HG03354 (cell line): Measurements from ENCODE around the gene ABCA4.

ENCODE experiments used
- ATAC-seq: cut with Tn5 transposase; IDR thresholded peaks from one replicate; pipeline ENCODE4 v1.9.1; 2021; ENCODE audit warnings: mild to moderate bottlenecking; ENCODE audit not compliant: unreplicated experiment, poor library complexity, severe bottlenecking

ABCA4 gene

GRCh38 chr1:94107141-94107540 is 13.8 kb downstream of the ABCA4 start:
- no peak for ATAC-seq

GRCh38 chr1:94106716-94107115 is 14.2 kb downstream of the ABCA4 start:
- ATAC-seq = no peak

- no peak for ATAC-seq
Measured at GRCh38 chr1:94105957-94106529, 14.9 kb downstream of the ABCA4 start.

- no peak for ATAC-seq
Measured at GRCh38 chr1:94105581-94105952, 15.4 kb downstream of the ABCA4 start.

- no peak for ATAC-seq
Measured at GRCh38 chr1:94104776-94105580, 16.0 kb downstream of the ABCA4 start.

DNA sequence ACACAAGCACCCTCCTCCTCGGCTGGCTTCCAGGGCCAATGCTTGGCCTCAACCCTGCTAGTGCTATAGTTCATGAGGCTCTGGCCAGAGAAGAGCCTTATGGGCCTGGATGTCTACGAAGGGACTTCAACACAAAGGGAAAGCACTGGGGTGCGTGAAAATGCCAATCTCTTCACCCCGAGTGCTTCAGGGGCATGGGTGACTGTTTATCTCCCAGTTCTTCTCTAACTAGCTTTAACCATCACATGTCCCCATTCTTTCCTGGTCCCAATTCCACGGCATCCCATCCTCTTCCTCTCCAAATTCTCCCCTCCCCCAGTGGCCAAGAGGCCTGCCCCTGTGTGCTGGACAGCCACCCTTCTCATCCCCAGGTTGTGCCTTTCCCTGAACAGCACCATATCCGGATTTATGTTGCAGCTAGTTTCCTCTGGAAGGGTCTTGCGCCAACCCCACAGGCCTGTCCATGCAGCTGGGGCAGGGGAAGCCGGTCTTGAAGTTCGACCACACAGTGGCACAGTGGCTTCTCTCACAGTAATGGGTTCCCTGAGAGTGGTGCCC is 16.7 kb downstream of the ABCA4 start:
- no peak for ATAC-seq

DNA sequence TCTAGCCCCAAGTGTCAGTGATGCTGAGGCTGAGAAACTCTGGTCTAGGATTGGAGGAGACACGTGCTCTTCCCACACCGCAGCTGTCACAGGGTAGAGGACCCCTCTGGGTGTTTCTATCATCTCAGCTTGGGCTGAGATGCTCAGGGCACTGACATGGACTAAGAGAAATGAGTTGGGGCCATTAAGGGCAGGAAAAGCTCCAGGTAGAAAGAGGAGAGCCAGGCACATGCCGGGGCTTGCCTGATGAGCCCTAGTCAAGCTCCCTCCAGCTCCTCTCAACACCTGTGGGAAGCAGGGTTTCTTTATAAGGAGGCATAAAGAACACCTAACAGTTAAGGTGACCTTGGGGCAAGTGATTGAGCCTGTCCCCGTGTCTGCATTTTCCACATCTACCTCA is 17.3 kb downstream of the ABCA4 start:
- ATAC-seq = no peak

- ATAC-seq = no peak
Measured at GRCh38 chr1:94101613-94102525, 19.1 kb downstream of the ABCA4 start.

- no peak for ATAC-seq
Measured at GRCh38 chr1:94100785-94101612, 19.9 kb downstream of the ABCA4 start.

GRCh38 chr1:94100129-94100784 is 20.7 kb downstream of the ABCA4 start:
- ATAC-seq = no peak

DNA sequence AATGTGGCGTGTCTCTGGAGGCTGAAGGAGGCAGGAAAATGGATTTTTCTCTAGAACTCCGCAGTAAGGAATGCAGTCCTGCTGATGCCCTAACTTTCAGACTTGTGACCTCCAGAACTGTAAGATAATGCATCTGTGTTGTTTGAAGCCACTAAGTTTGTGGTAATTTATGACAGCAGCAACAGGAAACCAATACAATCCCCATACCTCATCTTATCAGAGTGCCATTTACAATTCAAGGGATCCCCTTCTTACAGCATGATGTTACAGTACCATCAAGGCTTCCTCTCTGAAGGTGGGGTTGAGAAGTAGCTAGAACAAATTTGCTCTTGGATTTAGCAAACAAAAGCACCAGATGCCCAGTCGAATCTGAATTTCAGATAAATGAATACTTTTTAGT is 21.6 kb downstream of the ABCA4 start:
- no peak for ATAC-seq

DNA sequence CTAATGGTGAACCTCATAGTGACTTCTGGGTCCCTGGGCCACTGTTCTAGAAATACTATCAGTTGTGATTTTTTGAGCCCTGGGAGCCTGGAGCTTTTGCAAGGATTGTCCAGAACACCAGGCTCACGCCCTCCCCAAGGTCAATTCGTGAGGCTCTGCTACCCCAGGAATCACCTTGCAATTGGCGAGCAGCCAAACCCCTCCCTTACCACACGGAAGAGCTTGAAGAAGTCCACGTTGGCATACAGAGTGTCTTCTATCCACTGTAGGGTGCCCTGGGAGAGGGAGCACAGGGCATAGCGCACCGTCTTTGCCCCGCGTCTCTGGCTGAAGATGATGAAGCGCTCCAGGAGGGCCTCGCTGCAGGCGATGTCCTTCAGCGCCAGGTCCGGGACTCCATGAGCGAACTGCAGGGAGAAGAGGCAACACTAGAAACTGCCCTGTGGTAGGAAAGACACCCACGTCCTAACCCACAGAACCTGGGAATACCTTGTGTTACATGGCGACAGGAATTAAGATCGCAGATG is 22.3 kb downstream of the ABCA4 start:
- no peak for ATAC-seq

DNA sequence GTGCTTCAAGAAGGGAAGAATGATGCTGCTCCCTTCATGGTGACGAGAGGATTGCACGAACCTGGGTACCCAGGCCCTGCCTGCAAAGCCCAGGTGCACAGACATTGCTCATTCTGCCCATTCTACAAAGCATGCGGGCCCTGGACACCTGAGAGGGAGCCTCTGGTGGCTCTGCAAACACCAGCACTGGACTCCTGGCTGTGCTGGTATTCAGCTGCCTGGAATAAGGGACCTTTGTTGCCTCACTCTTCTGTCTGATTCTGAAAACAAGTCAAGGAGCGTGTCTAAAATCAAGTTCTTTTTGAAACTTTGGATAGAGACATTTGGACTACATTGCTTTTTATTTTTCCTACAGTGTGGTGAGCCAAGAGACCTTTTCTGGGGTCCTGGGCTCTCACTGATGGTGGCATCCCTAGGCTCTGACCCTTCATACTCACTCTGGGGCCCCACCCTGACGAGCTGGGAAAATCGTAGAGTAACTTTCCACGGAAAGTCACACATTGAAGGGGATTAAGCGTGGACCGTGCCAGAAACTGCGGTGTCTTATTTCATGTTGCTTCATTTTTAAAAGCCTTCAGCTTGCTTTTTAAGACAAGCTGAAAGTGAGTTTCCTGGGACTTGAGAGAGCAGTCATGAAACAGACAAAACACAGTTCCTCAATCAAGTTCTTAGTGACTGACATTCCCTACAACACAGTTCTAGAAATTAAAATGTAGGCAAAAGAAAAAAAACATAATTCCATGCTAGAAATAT is 24.0 kb downstream of the ABCA4 start:
- ATAC-seq = no peak

GRCh38 chr1:94095744-94096469 is 25.0 kb downstream of the ABCA4 start:
- no peak for ATAC-seq

DNA sequence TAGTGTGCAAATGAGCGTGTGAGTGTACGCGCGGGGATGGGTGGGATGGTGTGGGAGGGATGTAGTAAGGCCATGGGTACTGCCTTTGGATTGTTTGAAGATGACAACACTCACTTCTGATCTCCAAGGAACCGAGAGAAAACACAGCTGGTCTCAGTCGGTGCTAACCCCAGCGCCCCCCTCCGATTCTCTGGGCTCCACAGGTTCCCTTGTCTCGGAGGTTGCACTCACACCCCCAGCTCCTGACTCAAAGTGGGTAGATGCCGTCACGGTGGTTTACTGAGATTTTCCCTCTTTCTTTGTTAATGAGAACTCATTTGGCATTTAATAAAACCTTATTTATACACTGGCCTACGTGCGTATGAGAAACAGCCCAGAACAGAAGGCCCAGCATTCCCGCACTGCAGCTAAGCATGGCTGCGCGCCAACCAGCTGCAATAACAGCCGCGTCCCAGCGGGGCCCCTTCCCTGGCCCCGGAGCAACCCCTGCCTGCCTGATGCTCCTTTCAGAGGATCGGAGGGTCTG is 25.8 kb downstream of the ABCA4 start:
- ATAC-seq = no peak

GRCh38 chr1:94094469-94095111 is 26.4 kb downstream of the ABCA4 start:
- no peak for ATAC-seq

- no peak for ATAC-seq
Measured at GRCh38 chr1:94093996-94094395, 27.0 kb downstream of the ABCA4 start.
